Colonic mucosa (tissue), 4 donors: ENCODE results near the gene SETD3. TPM values are rescaled to one million over a fixed set of nuclear protein-coding genes. Genes with fewer than 3 reads are reported as not detected.

ENCODE experiments used
- DNase-seq: peaks from one replicate; pipeline ENCODE4 v3.0.0-alpha.2; 2020
- H3K27ac ChIP-seq: fragments of 200-600 bp; one replicate; pipeline ENCODE4 v1.8.0; 2021
- H3K27me3 ChIP-seq: fragments of 200-600 bp; one replicate; pipeline ENCODE4 v1.8.0; 2021
- H3K36me3 ChIP-seq: fragments of 200-600 bp; one replicate; pipeline ENCODE4 v1.8.0; 2021
- H3K4me1 ChIP-seq: fragments of 200-600 bp; one replicate; pipeline ENCODE4 v1.8.0; 2021; ENCODE audit warnings: mild to moderate bottlenecking
- H3K4me3 ChIP-seq: fragments of 200-600 bp; one replicate; pipeline ENCODE4 v1.8.0; 2021
- H3K9ac ChIP-seq, 2 donors: one replicate each; pipeline ENCODE4 v1.7.0; 2013; ENCODE audit warnings: control low read depth in 2 of 2, low read depth in 2 of 2, low read length in 2 of 2
- H3K9me3 ChIP-seq: fragments of 200-600 bp; one replicate; pipeline ENCODE4 v1.8.0; 2021
- intact Hi-C: fragments of 100-400 bp; cut with DNase I; formaldehyde crosslinking; loops from one replicate; pipeline ENCODE4 v1.14.1; 2022
- total RNA-seq, 2 donors: library from RNA; stranded (reverse); fragmentation: NEBNext Ultra II Directional in 1 of 2; extraction: Animal tissue kit (Norgen Biotek cat#: 25700) in 1 of 2; gene quantifications; one replicate each; pipeline ENCODE4 v1.2.1, GENCODE V29; 2021
- TF ChIP-seq, protein P1 (sequence below): fragments of 200-600 bp; IDR thresholded peaks from one replicate; pipeline ENCODE4 v1.8.0; 2022; ENCODE audit warnings: antibody characterized with exemption, mild to moderate bottlenecking
- donor health status: healthy.
- donor health status: DM: no; HTN: no; CAD: no.
- donor health status: DM: no; HTN: no; CAD: no.

The SETD3 gene
- total RNA-seq, 2 donors from 2014 or later = 60.0 to 69.4 TPM

DNA sequence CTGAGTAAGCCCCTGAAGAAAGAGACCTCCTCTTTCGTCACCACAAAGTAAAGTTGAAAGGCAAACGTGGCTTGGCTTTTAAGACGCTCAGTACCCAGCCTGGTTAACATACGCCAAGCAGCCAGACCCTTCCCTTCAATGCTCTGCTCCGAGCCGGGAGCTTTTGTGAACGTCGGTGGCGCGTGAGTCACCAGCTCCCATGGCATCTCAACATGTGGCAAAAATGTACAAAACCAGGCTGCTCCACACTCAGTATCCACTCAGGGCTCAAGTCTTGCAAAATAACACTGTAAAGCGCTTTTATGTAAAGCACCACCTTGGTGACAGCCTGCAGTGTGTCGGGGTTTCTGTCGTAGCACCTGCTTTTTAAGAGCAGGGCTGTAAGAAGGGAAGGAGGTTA is 89.0 kb downstream of the SETD3 start:
- H3K9me3 ChIP-seq = no peaks in the 10 kb centered on the region
- intact Hi-C loops = no loop called here
- H3K9ac ChIP-seq = no peak overlapping the region
- H3K4me1 ChIP-seq = no peaks in the 10 kb centered on the region
- H3K4me3 ChIP-seq = no peak overlapping the region
- no peak for DNase-seq
- no peaks in the 10 kb centered on the region for H3K36me3 ChIP-seq
- TF ChIP-seq, protein P1, sequence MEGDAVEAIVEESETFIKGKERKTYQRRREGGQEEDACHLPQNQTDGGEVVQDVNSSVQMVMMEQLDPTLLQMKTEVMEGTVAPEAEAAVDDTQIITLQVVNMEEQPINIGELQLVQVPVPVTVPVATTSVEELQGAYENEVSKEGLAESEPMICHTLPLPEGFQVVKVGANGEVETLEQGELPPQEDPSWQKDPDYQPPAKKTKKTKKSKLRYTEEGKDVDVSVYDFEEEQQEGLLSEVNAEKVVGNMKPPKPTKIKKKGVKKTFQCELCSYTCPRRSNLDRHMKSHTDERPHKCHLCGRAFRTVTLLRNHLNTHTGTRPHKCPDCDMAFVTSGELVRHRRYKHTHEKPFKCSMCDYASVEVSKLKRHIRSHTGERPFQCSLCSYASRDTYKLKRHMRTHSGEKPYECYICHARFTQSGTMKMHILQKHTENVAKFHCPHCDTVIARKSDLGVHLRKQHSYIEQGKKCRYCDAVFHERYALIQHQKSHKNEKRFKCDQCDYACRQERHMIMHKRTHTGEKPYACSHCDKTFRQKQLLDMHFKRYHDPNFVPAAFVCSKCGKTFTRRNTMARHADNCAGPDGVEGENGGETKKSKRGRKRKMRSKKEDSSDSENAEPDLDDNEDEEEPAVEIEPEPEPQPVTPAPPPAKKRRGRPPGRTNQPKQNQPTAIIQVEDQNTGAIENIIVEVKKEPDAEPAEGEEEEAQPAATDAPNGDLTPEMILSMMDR = no peak
- H3K27me3 ChIP-seq = no peaks in the 10 kb centered on the region
- H3K27ac ChIP-seq = no peak overlapping the region

DNA sequence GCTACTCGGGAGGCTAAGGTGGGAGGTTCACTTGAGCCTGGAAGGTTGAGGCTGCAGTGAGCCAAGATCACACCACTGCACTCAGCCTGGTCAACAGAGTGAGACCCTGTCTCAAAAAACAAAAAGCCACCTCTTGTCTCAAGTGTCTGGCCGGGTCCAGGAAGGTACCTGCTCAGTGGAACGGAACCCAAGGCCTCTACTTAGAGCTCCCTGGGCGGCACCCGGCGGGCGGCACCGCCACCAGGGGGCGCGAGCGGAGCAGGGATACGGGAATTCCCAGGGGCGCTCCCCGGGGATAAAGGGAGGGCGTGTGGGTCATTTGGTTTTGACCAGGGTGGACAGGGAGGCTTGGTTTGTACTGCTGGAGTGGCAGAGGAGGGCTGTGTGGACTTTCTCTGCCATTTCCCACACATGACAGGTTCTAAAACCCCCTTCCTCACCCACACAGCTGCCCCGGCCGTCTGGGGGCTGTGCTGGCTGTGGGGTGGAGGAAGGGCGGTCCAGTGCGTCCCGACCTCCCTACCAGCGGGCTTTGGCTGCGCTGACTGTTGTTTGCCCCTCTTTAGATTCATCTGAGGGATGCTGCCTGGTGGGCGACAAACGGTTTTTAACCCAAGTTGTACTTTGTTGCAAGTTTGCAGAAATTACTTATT is 91.4 kb downstream of the SETD3 start:
- H3K9ac ChIP-seq = no peak overlapping the region
- no peaks in the 10 kb centered on the region for H3K4me1 ChIP-seq
- no peaks in the 10 kb centered on the region for H3K9me3 ChIP-seq
- no peak overlapping the region for H3K4me3 ChIP-seq
- TF ChIP-seq, protein P1 = peak; percentile 72
- no peaks in the 10 kb centered on the region for H3K36me3 ChIP-seq
- peak; percentile 52 for DNase-seq
- no peaks in the 10 kb centered on the region for H3K27me3 ChIP-seq
- H3K27ac ChIP-seq = no peak overlapping the region
- intact Hi-C loops = no loop called here

GRCh38 chr14:99388286-99388685 is 92.4 kb downstream of the SETD3 start:
- Histone ChIP-seq H3K27me3 (no peaks in the 10 kb centered on the region), H3K9me3 (no peaks in the 10 kb centered on the region), H3K9ac (no peak overlapping the region), H3K36me3 (no peaks in the 10 kb centered on the region), H3K4me3 (no peak overlapping the region), H3K4me1 (no peaks in the 10 kb centered on the region), H3K27ac (no peak overlapping the region)
- intact Hi-C loops = no loop called here
- TF ChIP-seq, protein P1 = no peak
- DNase-seq = no peak

- intact Hi-C loops = no loop called here
- Histone ChIP-seq H3K9me3 (no peaks in the 10 kb centered on the region), H3K4me3 (no peak overlapping the region), H3K4me1 (no peaks in the 10 kb centered on the region), H3K27ac (no peak overlapping the region), H3K9ac (no peak overlapping the region), H3K36me3 (no peaks in the 10 kb centered on the region), H3K27me3 (no peaks in the 10 kb centered on the region)
- TF ChIP-seq, protein P1 = no peak
- no peak for DNase-seq
These were observed 92.8 kb downstream of the SETD3 start for GRCh38 chr14:99387880-99388279.

DNA sequence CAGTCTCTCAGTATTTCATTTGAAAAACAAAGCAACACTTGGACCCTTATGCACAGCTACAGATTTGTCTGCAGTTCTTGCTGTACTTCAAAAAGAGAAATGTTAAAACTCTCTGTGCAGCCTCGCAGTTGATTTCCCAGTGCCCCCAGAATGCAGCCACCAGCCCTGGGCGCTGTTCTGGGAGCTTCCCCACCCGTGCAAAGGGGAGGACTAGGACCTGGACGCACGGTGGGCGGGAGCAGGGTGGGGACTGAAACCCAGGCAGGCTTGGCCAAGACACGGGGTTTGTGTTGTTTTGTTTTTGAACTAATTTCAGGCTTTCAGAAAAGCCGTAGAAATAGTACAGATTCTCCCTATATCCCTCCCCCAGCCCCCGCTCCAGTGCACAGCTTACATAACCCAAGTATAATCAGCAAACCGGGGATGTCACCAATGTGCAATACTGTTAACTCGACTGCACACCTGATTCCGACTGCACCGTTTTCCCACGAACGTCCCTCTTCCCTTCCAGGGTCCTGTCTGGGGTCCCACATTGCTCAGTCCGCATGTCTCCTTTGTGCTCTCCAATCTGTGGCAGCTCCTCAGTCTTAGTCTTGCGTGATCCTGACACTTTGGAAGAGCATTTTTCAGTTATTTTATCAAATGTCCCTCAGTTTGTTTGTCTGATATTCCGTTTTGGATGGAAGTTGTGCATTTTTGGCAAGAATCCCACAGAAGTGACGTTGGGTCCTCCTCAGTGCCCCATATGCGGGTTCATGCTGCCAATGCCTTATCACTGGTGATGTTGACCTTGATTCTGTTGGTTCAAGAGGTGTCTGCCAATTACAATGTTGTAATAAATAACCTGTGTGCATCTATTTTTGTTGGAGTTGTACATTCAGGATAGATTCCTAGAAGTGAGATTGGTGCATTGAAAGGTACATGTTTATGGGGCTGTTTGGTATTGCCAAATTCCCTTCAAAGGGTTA is 95.9 kb downstream of the SETD3 start:
- Histone ChIP-seq H3K9me3 (no peaks in the 10 kb centered on the region), H3K36me3 (no peaks in the 10 kb centered on the region), H3K4me3 (no peak overlapping the region), H3K4me1 (no peaks in the 10 kb centered on the region), H3K9ac (no peak overlapping the region), H3K27ac (no peak overlapping the region), H3K27me3 (no peaks in the 10 kb centered on the region)
- intact Hi-C loops = no loop called here
- TF ChIP-seq, protein P1 = no peak
- DNase-seq = no peak
